ENCODE results near the gene CATSPERB. TPM values are rescaled to one million over a fixed set of nuclear protein-coding genes. Genes with fewer than 3 reads are reported as not detected.
"Not testable (repeated sequence)": the region's sequence is repeated elsewhere in the genome, so short reads cannot be mapped to it uniquely, and the experiment has no call there.

Gene CATSPERB
- total RNA-seq, 1 donor from 2014 or later = 1.6 TPM

DNA sequence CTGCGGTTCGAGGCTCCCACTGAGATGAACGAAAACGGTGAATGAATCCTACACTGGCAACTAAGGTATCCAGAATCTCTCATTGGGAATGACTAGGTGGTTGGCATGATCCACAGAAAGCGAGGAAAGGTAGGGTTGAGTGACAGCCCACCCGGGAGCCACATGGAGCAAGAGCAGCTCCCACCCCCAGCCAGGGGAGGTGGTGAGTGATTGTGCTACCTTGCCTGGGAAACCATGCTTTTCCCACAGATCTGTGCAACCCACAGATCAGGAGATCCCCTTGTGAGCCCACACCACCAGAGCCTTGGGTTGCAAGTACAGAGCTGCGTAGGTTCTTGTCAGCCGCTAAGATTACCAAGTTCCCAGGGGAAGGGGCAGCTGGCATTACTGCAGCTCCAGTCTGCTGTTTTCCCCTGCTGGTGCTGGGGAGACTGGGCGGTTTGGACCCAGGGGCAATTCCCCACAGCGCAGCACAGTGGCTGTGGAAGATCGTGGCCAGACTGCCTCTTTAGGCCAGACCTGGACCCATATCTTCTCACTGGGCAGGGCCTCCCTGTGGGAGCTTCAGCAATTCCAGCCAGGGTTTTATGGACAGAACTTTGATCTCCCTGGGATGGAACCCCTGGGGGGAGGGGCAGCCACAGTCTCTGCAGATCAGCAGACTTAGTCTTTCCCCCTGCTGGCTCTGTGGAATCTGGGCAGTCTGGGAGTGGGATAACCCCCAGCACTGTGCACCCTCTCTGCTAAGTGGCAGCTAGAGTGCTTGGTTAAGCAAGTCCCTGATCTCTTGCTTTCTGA is 177.2 kb downstream of the CATSPERB start:
- ATAC-seq (ENCODE audit: poor library complexity) (no peak), DNase-seq (no peak)
- intact Hi-C loops (cut with DNase I) = no loop called here

GRCh38 chr14:91548108-91548507 is 183.8 kb downstream of the CATSPERB start:
- ATAC-seq (ENCODE audit: poor library complexity) = no peak
- no peak for DNase-seq
- intact Hi-C loops (cut with DNase I) = no loop called here

GRCh38 chr14:91545946-91546716 is 185.8 kb downstream of the CATSPERB start:
- intact Hi-C loops (cut with DNase I) = no loop called here
- DNase-seq (no peak), ATAC-seq (ENCODE audit: poor library complexity) (no peak)

DNA sequence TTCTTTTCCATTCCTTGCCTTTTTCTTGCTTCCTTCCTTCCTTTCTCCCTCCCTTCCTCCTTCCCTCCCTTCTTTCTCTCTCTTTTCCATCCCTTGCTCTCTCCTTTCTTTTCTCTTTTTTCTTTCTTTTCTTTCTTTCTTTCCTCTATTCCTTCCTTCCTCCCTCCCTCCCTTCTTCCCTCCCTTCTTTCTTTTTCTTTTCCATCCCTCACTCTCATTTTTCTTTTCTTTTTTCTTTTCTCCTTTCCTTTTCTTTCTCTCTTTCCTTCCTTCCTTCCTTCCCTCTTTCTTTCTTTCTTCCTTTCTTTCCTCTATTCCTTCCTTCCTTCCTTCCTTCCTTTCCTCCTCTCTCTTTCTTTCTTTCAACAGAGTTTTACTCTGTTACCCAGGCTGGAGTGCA is 186.7 kb downstream of the CATSPERB start:
- ATAC-seq (ENCODE audit: poor library complexity) (no peak), DNase-seq (no peak)
- intact Hi-C loops (cut with DNase I) = no loop called here

- no peak for DNase-seq
- intact Hi-C loops (cut with DNase I) = no loop called here
- no peak for ATAC-seq (ENCODE audit: poor library complexity)
Observed at GRCh38 chr14:91536327-91536726, 195.6 kb downstream of the CATSPERB start.

- intact Hi-C loops (cut with DNase I); DNase-seq; ATAC-seq (ENCODE audit: poor library complexity): not testable (repeated sequence)
Observed at GRCh38 chr14:91534059-91534458, 197.8 kb downstream of the CATSPERB start.

DNA sequence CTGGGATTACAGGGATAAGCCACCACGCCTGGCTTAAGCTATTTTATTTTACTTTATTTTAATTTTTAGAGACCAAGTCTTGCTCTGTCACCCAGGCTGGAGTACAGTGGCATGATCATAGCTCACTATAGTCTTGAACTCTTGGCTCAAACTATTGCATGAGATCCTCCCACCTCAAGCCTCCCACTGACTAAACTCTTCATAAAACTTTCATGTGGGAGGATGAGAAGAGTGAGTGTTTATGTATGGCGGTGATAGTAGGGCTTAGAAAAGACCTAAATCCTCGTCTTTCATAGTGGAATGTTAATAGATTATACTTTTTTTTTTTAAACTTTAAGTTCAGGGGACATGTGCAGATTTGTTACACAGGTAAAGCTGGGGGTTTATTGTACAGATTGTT is 198.3 kb downstream of the CATSPERB start:
- no peak for ATAC-seq (ENCODE audit: poor library complexity)
- intact Hi-C loops (cut with DNase I) = no loop called here

More for the DNA sequence above, 198.3 kb downstream of the CATSPERB start:
- DNase-seq = no peak

Other genes with a start within 250 kb of the CATSPERB start
- gene PPP4R3A, start 221.8 kb downstream of the CATSPERB start, total RNA-seq = 43.3 TPM
- gene TC2N, start 135.4 kb upstream of the CATSPERB start, total RNA-seq = 11.1 TPM
- 70.5 TPM for gene FBLN5, start 215.6 kb upstream of the CATSPERB start, total RNA-seq